22Rv1 (cell line): ENCODE data around the gene PFKFB3.
"Not testable (repeated sequence)": the region's sequence is repeated elsewhere in the genome, so short reads cannot be mapped to it uniquely, and the experiment has no call there.

Source experiments
- H3K27ac ChIP-seq: fragments of 450-650 bp; 2 replicates; pipeline ENCODE4 v1.5.1; 2017
- ZFX ChIP-seq: fragments of 450-650 bp; IDR thresholded peaks from 2 replicates; pipeline ENCODE4 v1.6.1; 2017; ENCODE audit warnings: antibody characterized with exemption, borderline replicate concordance
- TF ChIP-seq, protein P1 (sequence below): fragments of 450-650 bp; IDR thresholded peaks from 2 replicates; pipeline ENCODE4 v1.5.1; 2017; ENCODE audit warnings: mild to moderate bottlenecking

Gene PFKFB3

GRCh38 chr10:6239213-6239991 is 36.7 kb downstream of the PFKFB3 start:
- 0 out of 2 replicates have a peak overlapping the region, but pooled peaks have one; percentile 4 for H3K27ac ChIP-seq
- TF ChIP-seq, protein P1, sequence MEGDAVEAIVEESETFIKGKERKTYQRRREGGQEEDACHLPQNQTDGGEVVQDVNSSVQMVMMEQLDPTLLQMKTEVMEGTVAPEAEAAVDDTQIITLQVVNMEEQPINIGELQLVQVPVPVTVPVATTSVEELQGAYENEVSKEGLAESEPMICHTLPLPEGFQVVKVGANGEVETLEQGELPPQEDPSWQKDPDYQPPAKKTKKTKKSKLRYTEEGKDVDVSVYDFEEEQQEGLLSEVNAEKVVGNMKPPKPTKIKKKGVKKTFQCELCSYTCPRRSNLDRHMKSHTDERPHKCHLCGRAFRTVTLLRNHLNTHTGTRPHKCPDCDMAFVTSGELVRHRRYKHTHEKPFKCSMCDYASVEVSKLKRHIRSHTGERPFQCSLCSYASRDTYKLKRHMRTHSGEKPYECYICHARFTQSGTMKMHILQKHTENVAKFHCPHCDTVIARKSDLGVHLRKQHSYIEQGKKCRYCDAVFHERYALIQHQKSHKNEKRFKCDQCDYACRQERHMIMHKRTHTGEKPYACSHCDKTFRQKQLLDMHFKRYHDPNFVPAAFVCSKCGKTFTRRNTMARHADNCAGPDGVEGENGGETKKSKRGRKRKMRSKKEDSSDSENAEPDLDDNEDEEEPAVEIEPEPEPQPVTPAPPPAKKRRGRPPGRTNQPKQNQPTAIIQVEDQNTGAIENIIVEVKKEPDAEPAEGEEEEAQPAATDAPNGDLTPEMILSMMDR, result no peak
- no peak for TF ChIP-seq ZFX

- no peak overlapping the region for H3K27ac ChIP-seq
- TF ChIP-seq ZFX, result no peak
- TF ChIP-seq, protein P1, result no peak
Measured at GRCh38 chr10:6240254-6240653, 37.5 kb downstream of the PFKFB3 start.

DNA sequence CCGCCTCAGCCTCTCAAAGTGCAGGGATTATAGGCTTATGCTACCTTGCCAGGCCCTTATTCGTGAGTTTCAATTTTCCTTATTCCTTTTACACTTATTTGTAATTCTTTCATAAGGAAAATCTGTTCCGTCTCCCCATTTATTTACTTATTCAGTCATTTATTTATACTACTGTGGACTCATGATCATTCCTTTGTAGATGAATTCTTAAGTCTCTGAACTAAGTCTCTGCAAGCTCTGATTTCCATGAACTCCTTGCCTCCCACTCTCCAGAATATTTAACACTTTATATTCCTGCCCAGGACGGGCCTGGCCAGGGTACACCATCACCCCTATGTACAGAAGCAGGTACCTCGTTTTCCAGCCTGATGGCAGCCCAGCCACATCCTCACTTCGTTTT is 39.4 kb downstream of the PFKFB3 start:
- TF ChIP-seq ZFX, result no peak
- TF ChIP-seq, protein P1, result no peak
- H3K27ac ChIP-seq, result no peak overlapping the region

- TF ChIP-seq ZFX, result no peak
- no peak overlapping the region for H3K27ac ChIP-seq
Measured at GRCh38 chr10:6244510-6244909, 41.8 kb downstream of the PFKFB3 start.

DNA sequence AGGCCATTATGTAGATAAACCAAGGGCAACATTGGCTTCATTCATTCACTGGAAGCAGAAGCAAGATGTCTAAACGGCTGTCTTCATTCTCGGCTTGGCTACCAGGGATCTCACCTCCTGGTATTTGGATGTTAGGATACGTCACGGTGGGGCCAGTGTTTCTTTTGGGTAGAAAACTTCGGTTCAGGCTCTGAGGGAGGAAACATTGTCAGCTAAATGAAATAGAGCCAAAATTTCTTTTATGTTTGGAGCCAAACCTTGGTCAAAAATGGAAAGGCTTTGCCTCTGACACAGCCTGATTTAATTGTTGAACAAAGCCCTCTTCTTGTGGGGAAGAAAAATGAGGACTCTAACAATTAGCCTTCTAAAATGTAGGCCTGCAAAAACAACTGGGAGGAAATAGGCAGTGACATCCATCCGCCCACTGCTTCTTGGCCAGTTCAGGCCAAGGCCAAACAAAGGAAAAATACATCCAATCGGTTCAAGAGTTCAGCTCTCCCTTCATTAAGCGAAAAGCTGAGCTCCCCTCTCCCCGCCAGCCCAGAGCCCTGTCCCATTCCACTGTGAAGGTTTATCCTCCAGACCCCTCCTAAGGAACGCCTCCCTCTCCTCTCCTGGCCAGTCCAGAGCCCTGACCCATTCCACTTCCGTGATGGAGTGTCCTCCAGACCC is 44.4 kb downstream of the PFKFB3 start:
- H3K27ac ChIP-seq, result no peak overlapping the region
- TF ChIP-seq, protein P1, result no peak
- TF ChIP-seq ZFX, result no peak

DNA sequence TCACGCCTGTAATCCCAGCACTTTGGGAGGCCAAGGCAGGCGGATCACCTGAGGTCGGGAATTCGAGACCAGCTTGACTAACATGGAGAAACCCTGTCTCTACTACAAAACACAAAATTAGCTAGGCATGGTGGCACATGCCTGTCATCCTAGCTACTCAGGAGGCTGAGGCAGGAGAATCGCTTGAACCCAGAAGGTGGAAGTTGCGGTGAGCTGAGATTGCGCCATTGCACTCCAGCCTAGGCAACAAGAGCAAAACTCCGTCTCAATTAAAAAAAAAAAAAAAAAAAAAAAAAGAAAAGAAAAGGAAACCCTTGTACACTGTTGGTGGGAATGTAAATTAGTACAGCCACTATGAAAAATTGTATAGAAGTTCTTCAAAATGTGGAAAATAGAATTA is 46.2 kb downstream of the PFKFB3 start:
- H3K27ac ChIP-seq, result not testable (repeated sequence)

DNA sequence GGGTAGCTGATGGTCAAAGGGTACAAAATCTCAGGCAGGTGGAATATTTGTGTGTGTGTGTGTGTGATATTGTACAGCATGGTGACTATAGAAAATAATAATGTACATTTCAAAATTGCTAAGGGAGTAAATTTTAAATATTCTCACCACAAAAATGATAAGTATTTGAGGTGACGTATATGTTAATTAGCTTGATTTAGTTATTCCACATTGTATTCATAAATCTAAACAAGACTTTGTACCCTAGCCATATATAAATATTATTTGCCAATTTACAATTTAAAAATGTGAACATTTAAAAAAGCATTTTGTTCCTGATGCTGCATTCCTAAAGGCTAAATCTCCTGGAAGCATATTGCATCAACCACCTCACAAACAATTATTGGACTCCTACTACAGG is 47.0 kb downstream of the PFKFB3 start:
- TF ChIP-seq, protein P1, result no peak
- TF ChIP-seq ZFX, result no peak

GRCh38 chr10:6250745-6251144 is 48.0 kb downstream of the PFKFB3 start:
- no peak overlapping the region for H3K27ac ChIP-seq
- TF ChIP-seq ZFX, result no peak
- TF ChIP-seq, protein P1, result no peak

More for the DNA sequence above, 47.0 kb downstream of the PFKFB3 start:
- no peak overlapping the region for H3K27ac ChIP-seq
